ACC112 (cell line): ENCODE measurements around the gene CELF5.
"Not testable (repeated sequence)": the region's sequence is repeated elsewhere in the genome, so short reads cannot be mapped to it uniquely, and the experiment has no call there.

Experiments
- H2AFZ ChIP-seq: fragments of 200-600 bp; sonication (generic); one replicate; pipeline ENCODE4 v1.6.0; 2017; ENCODE audit warnings: antibody characterized with exemption, low read length; ENCODE audit not compliant: unreplicated experiment
- H3K27ac ChIP-seq: fragments of 200-600 bp; sonication (generic); 2 replicates; pipeline ENCODE4 v1.5.1; 2014; ENCODE audit warnings: low read depth, mild to moderate bottlenecking, antibody characterized with exemption, low read length, moderate library complexity
- H3K27me3 ChIP-seq: fragments of 200-600 bp; sonication (generic); 2 replicates; pipeline ENCODE4 v1.6.1; 2014; ENCODE audit warnings: mild to moderate bottlenecking, antibody characterized with exemption, low read length, moderate library complexity, mixed read lengths; ENCODE audit not compliant: insufficient read depth
- H3K36me3 ChIP-seq: fragments of 200-600 bp; sonication (generic); 2 replicates; pipeline ENCODE4 v1.6.1; 2016; ENCODE audit warnings: mild to moderate bottlenecking, antibody characterized with exemption, low read length, moderate library complexity, mixed read lengths; ENCODE audit not compliant: insufficient read depth
- H3K4me1 ChIP-seq: fragments of 200-600 bp; sonication (generic); one replicate; pipeline ENCODE4 v1.6.1; 2016; ENCODE audit warnings: low read length, mixed read lengths; ENCODE audit not compliant: insufficient read depth, unreplicated experiment, control insufficient read depth
- H3K4me3 ChIP-seq: fragments of 200-600 bp; sonication (generic); 2 replicates; pipeline ENCODE4 v1.5.1; 2014; ENCODE audit warnings: mild to moderate bottlenecking, low read depth, low read length
- H3K79me2 ChIP-seq: fragments of 200-600 bp; sonication (generic); one replicate; pipeline ENCODE4 v1.6.0; 2016; ENCODE audit warnings: low read length; ENCODE audit not compliant: control insufficient read depth, unreplicated experiment, insufficient read depth

The CELF5 gene

DNA sequence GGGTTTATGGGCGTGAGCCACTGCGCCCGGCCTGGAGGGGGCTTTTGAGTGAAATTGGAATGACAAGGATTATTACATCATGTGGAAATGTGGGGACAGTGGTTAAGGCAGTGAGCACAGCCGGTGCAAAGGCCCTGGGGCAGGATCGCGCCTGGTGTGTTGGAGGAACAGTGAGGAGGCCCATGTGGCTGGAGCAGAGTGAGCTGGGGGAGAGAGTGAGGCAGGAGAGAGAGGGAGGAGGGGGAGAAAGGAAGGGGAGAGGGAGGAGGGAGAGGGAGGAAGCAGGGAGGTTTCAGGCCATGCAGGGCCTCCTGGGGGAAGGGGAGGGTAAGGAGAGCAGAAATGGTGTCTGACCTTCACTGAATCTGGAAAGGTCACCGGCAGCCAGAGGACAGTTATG is 11.3 kb upstream of the CELF5 start:
- Histone ChIP-seq H3K27me3 (no peaks in the 10 kb centered on the region), H2AFZ (no peak overlapping the region), H3K4me3 (no peak overlapping the region), H3K79me2 (no peaks in the 10 kb centered on the region), H3K36me3 (no peaks in the 10 kb centered on the region), H3K4me1 (no peaks in the 10 kb centered on the region), H3K27ac (no peak overlapping the region)

DNA sequence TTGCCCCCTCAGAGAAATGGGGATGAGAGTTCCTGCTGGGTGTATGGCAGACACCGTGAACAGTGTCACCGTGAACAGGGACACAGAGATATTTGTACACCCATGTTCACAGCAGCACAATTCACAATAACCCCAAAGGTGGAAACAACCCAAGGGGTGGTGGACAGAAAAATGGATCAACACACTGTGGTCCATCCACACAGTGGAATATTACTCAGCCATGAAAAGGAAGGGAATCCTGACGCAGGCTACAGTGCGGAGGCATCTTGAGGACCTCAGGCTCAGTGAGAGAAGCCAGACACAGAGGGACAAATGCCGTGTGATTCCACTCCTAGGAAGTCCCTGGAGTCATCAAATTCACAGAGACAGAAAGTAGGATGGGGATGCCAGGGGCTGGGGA is 7.6 kb upstream of the CELF5 start:
- H3K27me3 ChIP-seq = no peaks in the 10 kb centered on the region

DNA sequence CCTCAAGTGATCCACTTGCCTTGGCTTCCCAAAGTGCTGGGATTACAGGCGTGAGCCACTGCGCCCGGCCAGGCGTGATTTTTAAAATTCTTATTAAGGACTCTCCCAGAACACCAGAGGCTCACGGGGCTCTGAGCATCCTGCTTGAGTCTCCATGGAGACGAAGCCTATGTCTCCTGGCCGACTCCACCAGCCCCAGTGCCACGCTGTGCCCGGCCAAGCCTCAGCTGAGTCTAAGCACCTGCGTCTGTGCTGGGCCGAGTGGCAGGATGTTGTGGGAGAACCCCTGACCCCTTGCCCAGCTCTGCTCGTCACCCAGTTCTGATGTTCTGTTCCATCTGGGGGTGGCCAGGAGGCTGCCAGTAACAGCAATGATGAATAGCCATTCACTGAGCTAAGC is 3.9 kb upstream of the CELF5 start:
- Histone ChIP-seq H3K4me3 (no peak overlapping the region), H3K79me2 (no peaks in the 10 kb centered on the region), H3K27me3 (peaks cover 3% of the 10 kb centered on the region; the same call in 1 of the 2 replicates), H3K4me1 (no peaks in the 10 kb centered on the region), H3K27ac (no peak overlapping the region), H2AFZ (no peak overlapping the region), H3K36me3 (no peaks in the 10 kb centered on the region)

More for the DNA sequence above, 7.6 kb upstream of the CELF5 start:
- no peak overlapping the region for H3K4me3 ChIP-seq
- no peaks in the 10 kb centered on the region for H3K4me1 ChIP-seq
- H3K27ac ChIP-seq = no peak overlapping the region
- no peak overlapping the region for H2AFZ ChIP-seq
- no peaks in the 10 kb centered on the region for H3K36me3 ChIP-seq
- H3K79me2 ChIP-seq = no peaks in the 10 kb centered on the region

DNA sequence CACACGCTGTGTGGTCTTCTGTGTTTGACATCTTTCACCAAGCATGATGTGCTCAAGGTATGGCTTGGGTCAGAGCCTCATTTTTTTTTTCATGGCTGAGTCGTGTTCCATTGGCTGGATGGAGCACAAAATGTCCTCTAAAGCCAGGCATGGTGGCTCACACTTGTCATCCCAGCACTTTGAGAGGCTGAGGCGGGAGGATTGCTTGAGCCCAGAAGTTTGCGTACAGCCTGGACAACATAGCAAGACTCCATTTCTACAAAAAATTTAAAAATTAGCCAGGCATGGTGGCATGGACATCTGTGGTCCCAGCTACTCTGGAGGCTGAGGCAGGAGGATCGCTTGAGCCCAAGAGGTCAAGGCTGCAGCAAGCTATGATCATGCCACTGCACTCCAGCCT is 2.9 kb upstream of the CELF5 start:
- H3K4me3 ChIP-seq, H3K27me3 ChIP-seq, H3K27ac ChIP-seq, H3K4me1 ChIP-seq, H2AFZ ChIP-seq, H3K79me2 ChIP-seq, H3K36me3 ChIP-seq: not testable (repeated sequence)

DNA sequence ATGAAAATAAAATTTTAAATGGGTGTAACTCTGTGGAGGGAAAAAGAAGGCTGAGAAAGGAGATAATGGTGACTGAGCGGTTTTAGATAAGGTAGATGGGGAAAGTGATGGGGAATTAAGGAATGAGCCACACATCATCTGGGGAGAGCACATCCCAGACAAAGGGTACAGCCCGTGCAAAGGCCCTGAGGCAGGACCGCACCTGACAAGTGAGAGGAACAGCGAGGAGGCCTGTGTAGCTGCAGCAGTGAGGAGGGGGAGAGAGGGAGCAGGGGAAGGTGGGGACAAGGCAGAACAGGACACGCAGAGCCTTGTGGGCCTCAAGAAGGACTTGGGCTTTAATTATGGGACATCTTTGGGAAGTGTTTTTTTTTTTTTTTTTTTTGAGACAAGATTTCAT is 1.8 kb upstream of the CELF5 start:
- Histone ChIP-seq H3K27me3 (peaks cover 19% of the 10 kb centered on the region), H2AFZ (no peak overlapping the region), H3K79me2 (no peaks in the 10 kb centered on the region), H3K36me3 (no peaks in the 10 kb centered on the region), H3K4me1 (no peaks in the 10 kb centered on the region), H3K27ac (no peak overlapping the region), H3K4me3 (no peak overlapping the region)

DNA sequence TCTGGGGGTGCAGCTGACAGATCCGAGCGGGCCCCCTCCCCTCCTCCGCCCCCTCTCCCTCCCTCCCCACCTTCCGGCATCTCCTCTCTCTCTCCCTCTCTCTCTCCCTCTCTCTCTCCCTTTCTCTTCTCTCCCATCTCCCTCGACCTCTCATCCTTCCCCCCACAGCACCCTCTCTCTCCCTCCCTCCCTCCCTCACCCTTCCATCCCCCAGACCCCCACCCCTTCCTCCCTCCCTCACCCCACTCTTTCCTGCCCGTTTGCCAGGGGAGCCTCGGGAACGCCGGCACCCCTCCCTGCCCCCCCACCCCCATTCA is 666 bp downstream of the CELF5 start:
- Histone ChIP-seq H3K4me3 (no peak overlapping the region), H3K79me2 (no peaks in the 10 kb centered on the region), H3K27ac (no peak overlapping the region), H2AFZ (no peak overlapping the region), H3K4me1 (no peaks in the 10 kb centered on the region), H3K27me3 (peaks cover 39% of the 10 kb centered on the region), H3K36me3 (no peaks in the 10 kb centered on the region)

DNA sequence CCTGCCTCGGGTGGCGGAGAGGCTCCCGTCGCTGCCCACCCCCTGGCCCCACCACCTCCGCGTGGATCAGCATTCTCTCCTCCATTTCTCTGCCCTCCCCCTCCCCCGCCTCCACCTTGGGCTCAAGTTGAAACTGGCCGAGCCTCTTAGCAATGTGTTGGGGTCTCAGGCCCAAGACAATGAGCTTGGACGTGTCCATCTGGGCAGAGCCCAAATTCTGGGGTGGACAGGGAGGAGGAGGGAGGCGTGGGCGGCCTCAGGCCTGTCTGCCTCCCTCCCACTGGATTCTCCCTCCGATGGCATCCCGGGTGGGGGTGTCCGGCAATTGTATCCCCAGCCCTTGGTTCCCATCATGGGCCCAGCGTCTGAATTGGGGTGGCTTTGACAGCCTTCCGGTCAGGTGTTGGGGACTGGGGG is 1.2 kb downstream of the CELF5 start:
- H3K79me2 ChIP-seq = no peaks in the 10 kb centered on the region
- no peak overlapping the region for H2AFZ ChIP-seq
- no peaks in the 10 kb centered on the region for H3K4me1 ChIP-seq
- H3K4me3 ChIP-seq = no peak overlapping the region
- H3K27ac ChIP-seq = no peak overlapping the region
- H3K36me3 ChIP-seq = no peaks in the 10 kb centered on the region
- peaks cover 43% of the 10 kb centered on the region for H3K27me3 ChIP-seq

DNA sequence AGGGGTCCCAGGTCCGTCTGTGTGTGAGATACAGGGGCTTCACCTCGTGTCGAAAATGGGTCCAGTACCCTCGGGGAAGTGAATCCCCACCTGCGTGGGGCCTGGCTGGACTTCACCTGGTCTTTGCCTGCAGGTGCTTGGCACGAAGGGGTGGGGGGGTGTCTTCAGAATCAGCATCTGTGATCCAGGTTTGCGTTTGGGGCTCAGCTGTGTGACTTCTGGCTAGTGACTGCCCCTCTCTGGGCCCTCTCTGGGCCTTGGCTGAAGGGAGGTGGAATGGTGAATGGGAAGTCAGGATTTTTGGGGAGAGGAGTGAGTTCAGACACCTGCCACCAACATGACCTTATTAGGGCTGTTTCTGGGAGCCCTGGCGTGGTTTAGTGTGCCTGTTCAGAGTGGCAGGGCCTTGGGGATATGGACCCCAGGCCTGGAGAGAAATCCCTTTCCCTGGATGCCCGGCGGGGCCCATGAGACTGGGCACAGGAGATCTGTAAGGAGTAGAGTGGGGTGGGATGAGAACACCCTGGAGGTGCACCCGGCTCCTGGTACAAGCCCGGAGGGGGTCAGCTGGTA is 2.7 kb downstream of the CELF5 start:
- Histone ChIP-seq H3K36me3 (no peaks in the 10 kb centered on the region), H3K4me1 (no peaks in the 10 kb centered on the region), H3K4me3 (no peak overlapping the region), H3K79me2 (no peaks in the 10 kb centered on the region), H3K27ac (no peak overlapping the region), H2AFZ (no peak overlapping the region), H3K27me3 (peaks cover 48% of the 10 kb centered on the region)

DNA sequence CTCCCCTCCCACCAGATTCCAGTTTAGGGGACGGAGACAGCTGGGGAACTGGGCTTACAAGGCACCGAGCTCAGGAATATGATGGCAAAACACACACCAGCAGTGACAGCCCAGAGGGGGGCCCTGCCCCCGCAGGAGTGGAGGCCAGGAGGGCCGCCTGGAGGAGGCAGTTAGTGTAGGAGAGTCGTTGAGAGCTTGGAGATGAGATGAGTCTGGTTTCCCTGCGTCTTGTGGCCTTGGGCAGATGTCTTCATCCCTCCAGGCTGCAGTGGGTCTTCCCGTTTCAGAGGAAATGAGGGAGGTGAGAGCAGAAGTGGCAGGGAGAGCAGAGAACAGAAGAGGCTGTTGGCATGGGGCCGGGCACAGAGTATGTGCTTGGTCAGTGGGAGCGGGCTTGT is 4.9 kb downstream of the CELF5 start:
- no peak overlapping the region for H2AFZ ChIP-seq
- H3K27me3 ChIP-seq = peaks cover 48% of the 10 kb centered on the region
- no peaks in the 10 kb centered on the region for H3K79me2 ChIP-seq
- no peaks in the 10 kb centered on the region for H3K36me3 ChIP-seq
- H3K4me1 ChIP-seq = no peaks in the 10 kb centered on the region
- no peak overlapping the region for H3K4me3 ChIP-seq
- no peak overlapping the region for H3K27ac ChIP-seq

DNA sequence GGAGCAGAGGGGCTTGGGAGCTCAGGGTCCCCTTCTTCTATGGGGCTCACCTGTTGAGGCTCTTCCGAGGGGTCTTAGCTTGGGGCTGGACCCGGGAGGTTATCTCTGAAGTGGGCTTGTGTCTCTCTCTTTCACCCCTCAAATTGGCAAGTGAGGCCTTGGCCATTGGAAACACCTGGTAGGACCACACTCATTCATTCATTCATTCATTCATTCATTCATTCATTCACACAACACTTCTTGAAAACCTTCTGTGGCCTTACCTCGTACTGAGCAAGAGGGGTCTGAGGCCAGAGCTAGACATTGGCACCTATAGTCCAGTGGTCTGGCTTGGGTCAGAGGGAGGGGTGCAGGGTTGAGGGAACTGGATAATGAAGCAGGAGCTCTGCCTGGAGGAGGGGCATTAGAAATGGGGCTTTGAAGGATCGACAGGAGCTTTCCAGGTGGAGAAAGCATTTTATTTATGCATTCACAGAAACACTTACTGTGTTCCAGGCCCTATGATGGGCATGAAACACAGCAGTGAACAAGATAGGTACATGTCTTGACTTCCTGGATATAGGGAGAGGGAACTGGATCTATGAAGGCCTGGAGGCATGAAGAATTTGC is 5.5 kb downstream of the CELF5 start:
- no peaks in the 10 kb centered on the region for H3K4me1 ChIP-seq
- no peak overlapping the region for H3K27ac ChIP-seq
- H3K27me3 ChIP-seq = peaks cover 48% of the 10 kb centered on the region
- no peak overlapping the region for H2AFZ ChIP-seq
- no peaks in the 10 kb centered on the region for H3K79me2 ChIP-seq
- H3K36me3 ChIP-seq = no peaks in the 10 kb centered on the region
- no peak overlapping the region for H3K4me3 ChIP-seq

DNA sequence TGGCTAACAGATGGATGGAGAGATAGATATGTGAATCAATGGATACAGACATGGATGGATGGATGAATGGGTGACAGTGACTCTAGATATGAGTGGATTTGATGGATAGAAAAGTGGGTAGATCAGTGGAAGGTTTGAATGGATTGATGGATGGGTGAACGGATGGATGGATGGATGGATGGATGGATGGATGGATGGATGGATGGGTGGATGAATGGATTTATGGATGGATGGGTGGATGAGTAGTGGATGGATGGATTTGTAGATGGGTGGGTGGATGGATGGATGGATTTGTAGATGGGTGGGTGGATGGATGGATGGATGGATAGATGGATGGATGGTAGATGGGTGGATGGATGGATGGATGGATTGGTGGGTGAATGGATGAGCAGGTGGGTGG is 6.8 kb downstream of the CELF5 start:
- H3K79me2 ChIP-seq = no peaks in the 10 kb centered on the region
- H3K27me3 ChIP-seq = peaks cover 41% of the 10 kb centered on the region
- H3K27ac ChIP-seq = no peak overlapping the region
- H3K4me3 ChIP-seq = no peak overlapping the region
- H2AFZ ChIP-seq = no peak overlapping the region
- no peaks in the 10 kb centered on the region for H3K36me3 ChIP-seq
- no peaks in the 10 kb centered on the region for H3K4me1 ChIP-seq
